CD4-positive, alpha-beta T cell treated with Interleukin-15 for 1 hour (primary cell): ENCODE measurements around the gene RAI1.

Source experiments
- DNase-seq: peaks from one replicate; pipeline ENCODE4 v3.0.0-alpha.2; 2020

RAI1 gene

GRCh38 chr17:17820046-17820445 lies 138.8 kb downstream of the RAI1 start:
- no peak for DNase-seq

- DNase-seq: no peak
These were observed 139.4 kb downstream of the RAI1 start for GRCh38 chr17:17820463-17821158.

DNA sequence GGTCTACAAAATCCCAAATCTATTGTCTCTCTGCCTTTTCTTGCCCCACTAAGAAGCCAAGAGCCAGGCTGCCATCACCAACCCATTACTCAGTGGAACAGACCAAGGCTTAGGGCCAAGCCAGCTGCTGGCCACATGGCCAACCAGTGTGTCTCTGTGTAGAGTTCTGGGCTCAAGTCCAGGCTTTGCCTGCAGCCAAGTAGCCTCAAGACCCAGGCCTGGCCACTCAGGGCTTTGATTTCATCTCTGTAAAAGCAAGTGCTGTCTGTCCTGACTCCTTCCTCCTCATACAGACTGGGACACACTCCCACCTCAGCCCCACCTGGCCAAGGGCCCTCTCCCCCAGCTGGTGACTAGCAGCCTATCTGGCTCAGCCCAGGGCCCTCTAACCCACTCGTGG lies 140.9 kb downstream of the RAI1 start:
- no peak for DNase-seq

DNA sequence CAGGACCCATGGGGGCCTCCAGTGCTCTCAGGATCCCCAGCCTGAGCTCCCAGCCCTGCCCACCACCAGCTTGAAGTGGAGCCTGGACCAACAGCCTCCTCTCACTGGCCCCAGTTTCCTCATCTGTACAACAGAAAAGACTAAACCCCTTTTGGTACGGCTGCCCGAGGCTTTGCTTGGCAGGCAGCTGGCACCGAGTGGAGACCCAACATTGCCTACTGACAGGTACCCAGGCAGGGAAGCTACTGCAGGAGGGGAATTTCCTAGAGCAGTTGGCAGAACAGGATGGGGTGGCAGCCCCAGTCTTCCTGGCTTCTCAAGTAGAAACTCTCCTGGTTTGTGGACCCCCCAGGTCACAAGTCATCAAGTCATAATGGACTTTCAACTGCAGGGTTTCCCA lies 141.4 kb downstream of the RAI1 start:
- no peak for DNase-seq

DNA sequence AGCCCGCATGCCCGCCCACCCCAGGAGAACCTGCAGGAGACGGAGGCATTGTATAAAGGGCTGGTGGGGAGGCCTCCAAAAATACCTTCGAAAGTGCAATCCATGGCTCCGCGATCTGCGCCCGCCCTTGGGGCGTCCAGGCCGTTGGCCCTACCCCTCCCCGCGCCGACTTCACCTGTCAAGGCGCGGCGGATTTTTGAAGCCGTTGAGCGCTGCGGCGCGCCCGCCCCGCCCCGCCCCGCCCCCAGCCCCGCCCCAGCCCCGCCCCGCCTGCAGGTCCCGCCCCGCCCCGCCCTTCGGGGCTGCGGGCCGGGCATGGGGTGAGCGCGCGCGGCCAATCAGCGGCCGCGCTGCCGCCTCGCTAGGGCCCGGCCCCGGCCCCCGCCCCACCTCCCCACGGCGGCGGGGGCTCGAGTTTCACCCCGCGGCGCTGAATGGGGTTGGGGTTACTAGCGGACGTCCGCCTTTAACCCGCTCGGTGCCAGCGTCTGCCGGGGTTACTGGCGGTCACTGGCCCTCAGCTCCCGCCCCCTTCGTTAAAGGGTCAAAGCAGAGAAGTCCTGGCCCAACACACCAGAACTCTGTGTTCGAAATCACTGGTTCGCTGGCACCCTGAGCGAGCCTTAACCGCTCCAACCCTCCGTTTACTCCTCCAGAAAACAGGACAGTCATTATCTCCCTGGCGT lies 142.3 kb downstream of the RAI1 start:
- DNase-seq: peak; percentile 89

DNA sequence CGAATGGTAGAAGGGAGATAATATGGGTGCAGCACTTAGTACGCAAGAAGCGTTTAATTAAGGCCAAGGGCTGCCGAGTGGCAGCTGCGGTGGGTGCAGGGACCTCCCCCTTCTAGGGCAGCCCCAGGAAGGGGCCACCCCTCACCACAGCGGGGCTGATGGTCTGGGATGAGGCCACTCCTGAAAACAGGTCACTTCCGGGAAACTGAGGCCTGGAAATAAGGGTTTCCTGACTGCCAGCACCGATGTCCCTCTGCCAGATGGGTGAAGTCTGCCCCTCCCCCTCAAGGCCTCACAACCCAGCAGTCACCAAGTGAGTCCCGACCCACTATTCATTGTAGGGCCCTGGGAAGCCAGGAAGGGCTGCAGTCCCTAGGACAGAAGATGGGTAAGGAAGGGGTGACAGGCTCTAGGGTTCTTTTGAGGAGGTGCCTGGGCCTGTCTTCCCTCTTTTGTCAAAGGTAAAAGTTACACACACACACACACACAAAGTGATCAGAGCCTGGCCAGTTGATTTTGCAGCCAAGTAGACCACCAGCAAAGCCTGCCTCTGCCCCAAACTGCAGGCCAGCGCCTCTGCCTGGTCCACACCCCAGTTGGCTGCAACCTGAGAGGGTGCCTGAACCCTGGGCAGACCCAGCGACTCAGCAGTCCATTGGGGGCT lies 143.0 kb downstream of the RAI1 start:
- no peak for DNase-seq

DNA sequence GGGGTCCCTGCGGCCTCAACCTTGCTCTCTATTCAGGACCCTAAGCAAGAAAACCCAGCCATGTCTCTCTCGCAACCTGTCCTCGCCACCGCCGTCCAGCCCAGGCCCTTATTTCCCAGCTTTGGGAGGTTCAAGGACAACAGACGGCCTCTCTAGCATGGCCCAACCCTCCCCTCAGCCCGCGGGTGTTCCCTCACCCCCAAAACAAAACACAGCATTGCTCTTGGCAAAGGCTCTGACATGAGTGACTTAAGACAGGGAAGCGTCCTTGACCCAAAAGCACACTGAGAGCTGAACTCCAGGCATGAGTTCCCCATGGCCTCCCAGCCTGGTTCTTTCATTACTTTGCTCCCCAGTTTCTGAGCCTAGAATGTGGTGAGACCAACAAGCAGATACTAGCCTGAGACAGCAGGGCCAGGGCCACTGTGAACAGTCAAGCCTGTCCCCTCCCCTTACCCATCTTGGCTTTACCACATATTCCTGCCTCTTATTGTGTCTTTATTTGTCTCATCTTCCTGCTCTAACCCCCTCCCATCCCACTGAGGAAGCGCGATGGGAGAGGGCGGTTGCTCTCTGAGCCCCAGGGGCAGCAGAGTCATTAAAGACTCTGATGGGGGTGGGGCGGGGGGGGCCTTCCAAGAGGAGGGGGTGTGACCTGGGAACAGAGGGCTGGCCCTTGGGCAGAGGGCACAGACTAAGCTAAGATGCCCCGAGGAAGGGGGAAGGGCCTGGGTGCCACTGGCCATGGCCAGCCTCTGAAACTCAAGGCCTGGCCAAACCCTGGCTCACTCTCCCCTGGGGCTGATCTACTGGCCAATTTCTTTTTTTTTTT lies 143.7 kb downstream of the RAI1 start:
- no peak for DNase-seq

DNA sequence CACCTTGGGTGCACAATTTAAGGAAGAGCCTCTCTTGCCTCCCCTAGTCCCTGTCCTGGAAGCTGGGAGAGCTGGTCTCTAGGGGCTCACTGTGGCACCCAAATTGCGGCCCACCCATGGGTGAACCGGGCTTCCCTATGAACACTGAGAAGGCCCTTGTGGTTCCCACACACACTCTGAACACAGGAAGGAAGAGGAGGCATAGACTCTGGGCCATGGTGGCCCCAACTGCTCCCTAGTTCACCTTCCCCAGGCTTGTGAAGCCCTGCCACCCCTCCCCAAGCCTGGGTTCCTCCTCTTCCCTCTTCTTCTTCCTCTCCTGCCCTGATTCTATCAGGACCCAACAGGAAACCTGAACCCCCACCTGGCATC lies 145.1 kb downstream of the RAI1 start:
- DNase-seq: no peak

DNA sequence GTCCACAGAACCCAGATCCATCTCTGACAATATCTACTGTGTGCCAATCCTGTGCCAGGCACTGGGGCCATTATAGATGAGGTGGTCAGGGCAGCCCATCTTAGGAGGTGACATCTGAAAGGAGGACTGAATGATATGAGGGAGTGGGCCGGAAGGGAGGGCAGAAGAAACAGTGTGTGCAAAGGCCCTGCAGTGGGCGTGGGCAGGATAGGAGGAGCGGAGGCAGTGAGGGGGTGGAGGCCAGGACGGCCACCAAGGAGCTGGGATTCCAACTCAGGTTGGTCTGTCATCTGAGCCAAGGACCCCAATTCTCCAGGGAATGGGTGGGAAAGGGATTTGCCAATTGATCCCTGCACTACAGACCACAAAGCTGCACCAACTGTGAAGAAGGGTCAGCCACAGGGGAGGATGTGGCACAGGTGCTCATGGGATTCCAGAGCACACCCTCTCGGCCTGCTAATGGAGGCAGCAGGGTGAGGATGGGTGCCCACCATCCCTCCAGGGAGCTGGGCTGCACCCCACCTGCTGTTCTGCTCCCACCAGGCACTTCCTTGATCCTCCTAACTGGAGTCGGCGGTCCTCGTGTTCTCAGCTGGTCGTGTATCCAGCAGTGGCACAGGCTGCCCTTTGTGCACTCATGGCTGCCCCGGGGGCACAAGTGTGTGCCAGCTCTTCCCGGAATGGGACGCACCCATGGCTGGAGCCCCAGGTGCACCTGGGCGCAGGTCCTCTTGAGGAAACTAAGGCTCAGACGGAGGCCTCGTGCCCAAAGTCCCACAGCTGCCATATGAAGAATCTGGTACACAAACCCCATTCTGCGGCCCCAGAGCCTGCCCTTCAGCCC lies 145.9 kb downstream of the RAI1 start:
- DNase-seq: no peak

DNA sequence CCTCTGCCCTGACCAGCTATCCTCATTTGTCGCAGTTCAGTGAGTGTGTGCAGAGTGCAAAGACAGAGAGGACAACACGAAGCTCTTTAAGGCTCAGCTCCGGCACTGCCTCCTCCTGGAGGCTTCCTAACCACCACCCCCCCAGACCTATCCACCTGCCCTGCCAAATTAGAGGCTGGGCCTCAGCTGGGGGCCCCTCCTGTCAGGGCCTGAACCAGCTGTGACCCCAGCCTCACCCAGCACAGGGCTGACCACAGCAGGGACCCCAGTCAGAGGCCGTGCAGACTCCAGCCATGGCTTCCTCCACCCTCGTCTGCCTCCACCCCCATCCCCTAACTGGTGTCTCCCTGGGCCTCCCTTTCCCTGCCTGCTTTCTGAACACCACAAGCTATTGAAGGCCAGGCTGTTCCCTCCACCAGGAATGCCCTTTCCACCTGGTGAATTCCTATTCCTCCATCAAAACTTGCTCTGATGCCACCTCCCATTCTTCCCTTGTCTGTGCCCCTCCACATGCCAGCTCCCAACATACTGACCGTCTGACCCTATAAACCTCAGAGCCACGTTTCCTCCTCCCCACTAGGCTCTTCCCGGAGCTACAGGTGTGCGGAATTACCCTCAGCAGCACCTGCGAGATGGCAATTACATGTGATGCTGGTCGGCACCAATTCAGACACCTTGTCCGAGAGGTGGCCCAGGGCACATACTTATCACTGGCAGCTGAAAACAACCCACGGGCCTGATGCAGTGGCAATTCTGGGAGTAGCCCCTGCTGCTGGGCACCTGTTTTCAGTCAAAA lies 146.8 kb downstream of the RAI1 start:
- DNase-seq: no peak

DNA sequence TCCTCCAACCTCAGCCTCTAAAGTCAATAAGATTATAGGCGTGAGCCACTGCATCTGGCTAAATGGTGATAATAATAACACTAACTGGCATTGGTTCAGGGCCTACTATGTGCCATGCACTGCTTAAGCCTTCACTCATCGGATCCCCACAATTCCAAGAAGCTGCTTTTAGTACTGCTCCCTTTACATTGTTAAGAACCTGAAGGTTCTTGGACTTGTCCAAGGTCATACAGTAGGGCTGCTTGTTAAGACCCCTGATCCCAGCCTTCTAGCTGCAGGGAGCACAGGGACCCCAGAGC lies 149.0 kb downstream of the RAI1 start:
- DNase-seq: no peak

DNA sequence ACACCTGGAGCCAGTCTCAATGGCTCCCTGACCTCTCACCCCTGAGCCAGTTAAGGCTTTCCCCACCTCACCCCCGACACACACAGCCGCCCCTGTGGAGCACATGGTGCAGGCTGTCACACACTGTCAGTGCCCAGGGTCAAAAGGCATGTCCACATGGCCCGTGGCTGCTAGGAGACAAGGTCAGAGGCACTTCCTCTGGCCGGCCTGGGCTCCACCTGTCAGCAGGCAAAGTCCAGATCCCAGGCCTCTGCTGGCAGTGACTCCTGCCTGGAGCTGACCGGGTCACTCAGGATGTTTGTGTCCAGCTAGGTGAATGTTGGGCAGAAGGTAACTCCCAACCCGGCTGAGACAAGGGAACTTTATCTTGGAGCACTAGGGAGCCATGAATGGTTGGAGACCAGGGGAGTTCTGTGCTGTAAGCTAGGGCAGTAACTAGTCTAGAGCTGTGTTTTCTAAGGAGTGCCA lies 149.5 kb downstream of the RAI1 start:
- DNase-seq: no peak

DNA sequence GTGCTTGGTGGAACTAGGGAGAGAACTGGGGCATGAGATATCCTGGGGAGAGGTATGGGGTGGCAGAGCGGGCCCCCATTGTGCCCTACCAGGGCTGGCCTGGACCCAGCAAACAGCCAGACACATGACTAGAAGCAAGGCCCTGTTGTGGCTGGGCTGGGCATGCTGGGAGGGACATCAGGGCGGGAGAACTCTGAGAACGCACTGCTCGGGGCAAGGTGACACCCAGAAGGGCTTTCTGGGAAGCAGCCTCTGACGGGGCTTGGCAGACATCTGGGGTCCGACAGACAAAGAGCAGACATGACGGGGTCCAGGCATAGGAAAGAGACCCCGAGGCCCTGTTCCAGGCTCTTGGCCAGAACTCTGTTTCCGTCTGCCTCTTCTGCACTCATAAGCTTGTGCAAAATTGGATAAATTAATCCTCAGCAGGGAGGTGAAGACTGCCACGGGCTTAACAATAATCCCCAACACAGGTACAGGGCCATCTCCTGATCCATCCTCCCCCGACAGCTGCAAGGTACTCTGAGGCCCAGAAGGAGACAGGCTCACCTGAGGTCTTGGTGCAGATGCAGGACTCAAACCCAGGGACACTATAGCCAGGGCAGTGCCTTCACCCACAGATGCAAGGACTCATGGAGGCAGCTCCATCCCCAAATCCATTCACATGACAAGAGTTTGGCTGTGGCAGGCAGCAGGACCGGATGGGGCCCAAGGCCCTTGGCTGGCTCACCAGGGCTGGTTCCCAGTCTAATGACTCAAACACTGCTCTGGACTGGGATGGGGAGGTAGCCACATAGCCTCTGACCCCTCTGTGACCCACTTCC lies 150.2 kb downstream of the RAI1 start:
- no peak for DNase-seq

DNA sequence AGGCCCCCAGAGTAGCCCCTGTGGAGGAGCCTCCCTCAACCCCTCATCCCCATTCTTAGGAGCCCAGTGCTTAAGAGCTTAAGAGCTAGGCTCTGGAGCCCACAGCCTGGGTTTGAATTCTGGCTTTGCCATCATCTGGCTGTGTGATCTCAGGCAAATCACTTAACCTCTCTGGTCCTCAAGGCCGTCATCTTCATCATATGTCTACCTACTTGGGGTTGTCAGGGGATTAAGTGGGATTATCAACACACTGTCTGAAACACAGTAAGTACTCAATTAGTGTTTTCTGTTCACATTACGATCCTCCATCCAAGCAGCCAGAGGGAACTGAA lies 150.7 kb downstream of the RAI1 start:
- DNase-seq: no peak

DNA sequence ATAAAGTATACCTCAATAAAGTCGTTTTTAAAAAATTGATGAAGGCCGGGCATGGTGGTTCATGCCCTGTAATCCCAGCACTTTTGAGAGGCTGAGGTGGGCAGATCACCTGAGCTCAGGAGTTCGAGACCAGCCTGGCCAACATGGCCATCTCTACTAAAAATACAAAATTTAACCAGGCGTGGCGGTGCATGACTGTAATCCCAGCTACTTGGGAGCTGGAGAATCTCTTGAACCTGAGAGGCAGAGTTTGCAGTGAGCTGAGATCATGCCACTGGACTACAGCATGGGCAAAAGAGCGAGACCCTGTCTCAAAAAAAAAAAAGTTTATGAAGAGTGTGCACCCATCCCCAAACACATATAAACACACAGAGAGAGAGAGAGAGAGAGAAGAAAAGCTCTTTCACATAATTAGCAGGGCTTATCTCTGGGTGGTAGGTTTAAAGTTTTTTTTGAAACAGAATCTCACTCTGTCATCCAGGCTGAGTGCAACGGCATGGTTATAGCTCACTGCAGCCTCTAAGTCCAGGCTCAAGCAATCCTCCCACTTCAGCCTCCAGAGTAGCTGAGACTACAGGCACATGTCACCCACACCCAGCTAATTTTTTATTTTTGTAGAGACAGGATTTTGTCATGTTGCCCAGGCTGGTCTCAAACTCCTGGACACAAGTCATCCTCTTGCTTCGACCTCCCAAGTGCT lies 152.6 kb downstream of the RAI1 start:
- no peak for DNase-seq

DNA sequence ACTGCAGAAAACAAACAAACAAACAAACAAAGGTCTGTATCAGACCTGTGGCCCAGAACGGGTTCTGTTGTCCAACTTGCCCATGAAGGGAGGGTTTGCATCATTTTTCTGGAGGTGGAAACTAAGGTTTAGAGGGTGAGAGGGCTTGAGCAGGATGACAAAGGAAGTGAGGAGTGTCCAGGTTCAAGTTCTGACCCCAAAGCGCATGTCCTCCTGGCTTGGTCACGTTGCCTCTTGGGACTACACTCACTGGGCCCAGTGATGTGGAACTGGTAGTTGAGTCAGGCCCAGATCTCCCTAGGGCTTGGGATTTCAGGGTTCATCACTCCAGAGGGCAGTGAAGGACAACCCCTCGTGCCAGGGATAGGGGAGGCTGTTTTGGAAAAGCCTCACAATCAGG lies 153.7 kb downstream of the RAI1 start:
- no peak for DNase-seq

- DNase-seq: no peak
These were observed 154.4 kb downstream of the RAI1 start for GRCh38 chr17:17835415-17836249.

- peak; percentile 97 for DNase-seq
These were observed 155.1 kb downstream of the RAI1 start for GRCh38 chr17:17836250-17836817.

DNA sequence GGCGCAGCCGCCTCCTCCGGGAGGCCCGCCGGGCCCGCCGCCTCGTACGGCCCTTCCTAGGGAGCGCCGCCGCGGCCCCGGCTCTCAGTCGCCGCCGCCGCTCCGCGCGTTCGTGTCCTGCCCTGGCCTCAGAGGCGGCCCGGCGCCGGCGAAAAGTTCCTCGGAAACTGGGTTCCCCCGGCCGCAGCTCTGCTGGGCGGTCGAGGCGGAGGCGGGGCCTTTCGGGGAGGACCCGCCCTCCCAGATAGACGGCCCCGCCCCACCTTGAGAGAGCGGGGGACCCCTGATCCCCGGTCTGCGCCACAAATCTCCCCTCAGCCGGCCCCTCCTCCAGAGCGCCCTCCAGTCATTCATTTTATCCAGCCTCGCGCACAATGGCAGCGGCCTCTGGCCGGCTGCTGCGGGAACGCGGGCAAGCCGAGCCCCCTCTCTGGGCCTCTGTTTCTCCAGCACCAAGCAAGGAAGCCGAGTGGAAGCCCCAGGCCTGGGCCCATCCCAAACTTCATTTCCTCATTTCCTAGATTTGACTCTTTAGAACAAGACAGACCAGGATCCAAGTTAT lies 155.6 kb downstream of the RAI1 start, which contains the start of gene SREBF1:
Gene SREBF1 (minus strand): TSS at position 169 of the 562 bp plus-strand sequence. CDS start 169 bp downstream, outside the sequence.
- DNase-seq: peak; percentile 78
